ENCODE results near the gene MSI2.

GRCh38 chr17:57470906-57471305 lies 214.6 kb downstream of the MSI2 start:
- TF ChIP-seq CTCF (IDR thresholded peaks at IDR 0.05; ENCODE audit: insufficient read depth, low read depth, low read length) (no peak), EZH2 (IDR thresholded peaks at IDR 0.05; ENCODE audit: insufficient read depth, low read length) (no peak)
